Neural cell (in vitro differentiated cells): ENCODE data around the gene PHACTR2. TPM values are rescaled to one million over a fixed set of nuclear protein-coding genes. Genes with fewer than 3 reads are reported as not detected.
"Not testable (repeated sequence)": the region's sequence is repeated elsewhere in the genome, so short reads cannot be mapped to it uniquely, and the experiment has no call there.

Source experiments
- H2AFZ ChIP-seq: fragments of 200-600, 300-800 bp; sonication (generic), shearing (Covaris generic); 2 replicates; pipeline ENCODE4 v1.6.0; 2014; ENCODE audit warnings: low read depth, mild to moderate bottlenecking, antibody characterized with exemption, low read length, moderate library complexity
- H3F3A ChIP-seq: fragments of 200-600 bp; shearing (Covaris generic); 2 replicates; pipeline ENCODE4 v1.6.1; 2016; ENCODE audit warnings: mild to moderate bottlenecking, moderate library complexity, mixed read lengths, antibody characterized with exemption, low read length; ENCODE audit not compliant: insufficient read depth, poor library complexity, severe bottlenecking
- H3K27ac ChIP-seq: fragments of 200-600, 300-800 bp; sonication (generic), shearing (Covaris generic); 2 replicates; pipeline ENCODE4 v1.5.1; 2014; ENCODE audit warnings: mild to moderate bottlenecking, low read length, moderate library complexity
- H3K27me3 ChIP-seq: fragments of 300-800, 200-600 bp; sonication (generic), shearing (Covaris generic); 2 replicates; pipeline ENCODE4 v1.6.0; 2014; ENCODE audit warnings: mild to moderate bottlenecking, low read depth, low read length, moderate library complexity; ENCODE audit not compliant: insufficient read depth
- H3K36me3 ChIP-seq: fragments of 300-800, 200-600 bp; sonication (generic), shearing (Covaris generic); 2 replicates; pipeline ENCODE4 v1.5.1; 2014; ENCODE audit warnings: mild to moderate bottlenecking, antibody characterized with exemption, low read length, moderate library complexity; ENCODE audit not compliant: insufficient read depth
- H3K4me2 ChIP-seq: fragments of 300-800, 200-600 bp; sonication (generic), shearing (Covaris generic); 2 replicates; pipeline ENCODE4 v1.6.0; 2014; ENCODE audit warnings: mild to moderate bottlenecking, low read length
- H3K4me3 ChIP-seq: fragments of 300-800, 200-600 bp; sonication (generic), shearing (Covaris generic); 2 replicates; pipeline ENCODE4 v1.5.1; 2014; ENCODE audit warnings: mild to moderate bottlenecking, low read length, moderate library complexity
- H3K79me2 ChIP-seq: fragments of 200-600 bp; shearing (Covaris generic); replicated peaks from 2 replicates; pipeline ENCODE4 v1.6.0; 2014; ENCODE audit warnings: mild to moderate bottlenecking, low read length, moderate library complexity; ENCODE audit not compliant: insufficient read depth
- H3K9ac ChIP-seq: fragments of 300-800, 200-600 bp; sonication (generic), shearing (Covaris generic); 2 replicates; pipeline ENCODE4 v1.6.1; 2016; ENCODE audit warnings: mild to moderate bottlenecking, low read length, mixed read lengths
- H3K9me2 ChIP-seq: fragments of 200-600 bp; shearing (Covaris generic); 2 replicates; pipeline ENCODE4 v1.6.1; 2016; ENCODE audit warnings: mild to moderate bottlenecking, low read length, mixed read lengths; ENCODE audit not compliant: insufficient read depth
- H3K9me3 ChIP-seq: fragments of 200-600, 300-800 bp; sonication (generic), shearing (Covaris generic); 2 replicates; pipeline ENCODE4 v1.6.1; 2016; ENCODE audit warnings: mild to moderate bottlenecking, mixed run types, low read length, moderate library complexity, mixed read lengths
- H4K20me1 ChIP-seq: fragments of 200-600 bp; shearing (Covaris generic); 2 replicates; pipeline ENCODE4 v1.6.1; 2016; ENCODE audit warnings: mild to moderate bottlenecking, mixed run types; ENCODE audit not compliant: insufficient read depth
- EP300 ChIP-seq: fragments of 450-650 bp; conservative IDR thresholded peaks from 2 replicates; pipeline ENCODE4 v1.6.1; 2014; ENCODE audit warnings: antibody characterized with exemption, mild to moderate bottlenecking, moderate library complexity; ENCODE audit not compliant: poor library complexity, severe bottlenecking
- EZH2 ChIP-seq: fragments of 200-600, 300-800 bp; shearing (Covaris generic), sonication (generic); IDR thresholded peaks from 2 replicates; pipeline ENCODE4 v1.6.1; 2014; ENCODE audit warnings: antibody characterized with exemption, low read length, borderline replicate concordance, mild to moderate bottlenecking; ENCODE audit not compliant: insufficient read depth, poor library complexity, severe bottlenecking
- MXI1 ChIP-seq: fragments of 450-650 bp; conservative IDR thresholded peaks from 2 replicates; pipeline ENCODE4 v1.6.1; 2014; ENCODE audit warnings: antibody characterized with exemption, mild to moderate bottlenecking; ENCODE audit not compliant: poor library complexity, severe bottlenecking
- POLR2AphosphoS5 ChIP-seq: IDR thresholded peaks from 2 replicates; pipeline ENCODE4 v1.6.1; 2012
- RAD21 ChIP-seq: fragments of 450-650 bp; conservative IDR thresholded peaks from 2 replicates; pipeline ENCODE4 v1.6.1; 2014; ENCODE audit warnings: antibody characterized with exemption, mild to moderate bottlenecking, moderate library complexity
- SMC3 ChIP-seq: fragments of 450-650 bp; conservative IDR thresholded peaks from 2 replicates; pipeline ENCODE4 v1.6.1; 2014; ENCODE audit warnings: antibody characterized with exemption, mild to moderate bottlenecking, moderate library complexity; ENCODE audit not compliant: poor library complexity
- TAF1 ChIP-seq: IDR thresholded peaks from 2 replicates; pipeline ENCODE4 v1.6.1; 2012; ENCODE audit warnings: low read depth
- polyA plus RNA-seq: library from polyadenylated mRNA; depleted of rRNA; stranded (reverse); fragments of >200 nt; gene quantifications from 2 replicates; pipeline ENCODE4 v1.2.3, GENCODE V29; 2014
- TF ChIP-seq, protein P1 (sequence below): IDR thresholded peaks from 2 replicates; pipeline ENCODE4 v1.6.1; 2012; ENCODE audit warnings: borderline replicate concordance
- TF ChIP-seq, protein P2 (sequence below): fragments of 450-650 bp; IDR thresholded peaks from 2 replicates; pipeline ENCODE4 v1.5.1; 2014; ENCODE audit warnings: antibody characterized with exemption, mild to moderate bottlenecking, moderate library complexity; ENCODE audit not compliant: poor library complexity, severe bottlenecking

Gene PHACTR2
- polyA plus RNA-seq, 1 donor from 2014 or later, result 2.8 TPM

DNA sequence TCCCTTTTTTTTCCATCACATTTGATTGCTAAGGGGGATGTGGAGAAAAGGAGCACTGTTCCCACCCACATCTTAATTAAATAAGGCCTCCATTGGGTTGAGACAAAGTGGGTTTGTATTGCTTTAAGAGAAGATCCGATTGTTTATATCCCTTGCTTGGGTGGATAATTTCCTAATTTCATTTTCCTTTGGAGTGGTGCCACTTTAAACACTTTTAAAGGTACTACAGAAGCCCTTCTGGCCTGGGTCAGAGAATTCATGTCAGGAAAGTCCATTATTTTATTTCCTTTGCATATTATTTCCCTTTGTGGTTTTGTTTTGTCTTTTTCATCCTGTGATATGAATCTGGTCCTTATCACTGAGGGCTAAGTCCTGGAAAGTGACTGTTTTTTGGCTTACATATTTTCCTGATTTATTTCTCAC lies 56.9 kb downstream of the PHACTR2 start:
- Histone ChIP-seq H2AFZ (no peak overlapping the region), H4K20me1 (no peaks in the 10 kb centered on the region), H3K9me3 (no peaks in the 10 kb centered on the region), H3F3A (no peaks in the 10 kb centered on the region), H3K27ac (no peak overlapping the region), H3K27me3 (no peaks in the 10 kb centered on the region), H3K79me2 (no peaks in the 10 kb centered on the region), H3K36me3 (no peaks in the 10 kb centered on the region), H3K9ac (no peak overlapping the region), H3K9me2 (no peaks in the 10 kb centered on the region), H3K4me3 (no peak overlapping the region), H3K4me2 (no peak overlapping the region)
- no peak for TF ChIP-seq POLR2AphosphoS5
- TF ChIP-seq MXI1, result no peak
- TF ChIP-seq, protein P1, sequence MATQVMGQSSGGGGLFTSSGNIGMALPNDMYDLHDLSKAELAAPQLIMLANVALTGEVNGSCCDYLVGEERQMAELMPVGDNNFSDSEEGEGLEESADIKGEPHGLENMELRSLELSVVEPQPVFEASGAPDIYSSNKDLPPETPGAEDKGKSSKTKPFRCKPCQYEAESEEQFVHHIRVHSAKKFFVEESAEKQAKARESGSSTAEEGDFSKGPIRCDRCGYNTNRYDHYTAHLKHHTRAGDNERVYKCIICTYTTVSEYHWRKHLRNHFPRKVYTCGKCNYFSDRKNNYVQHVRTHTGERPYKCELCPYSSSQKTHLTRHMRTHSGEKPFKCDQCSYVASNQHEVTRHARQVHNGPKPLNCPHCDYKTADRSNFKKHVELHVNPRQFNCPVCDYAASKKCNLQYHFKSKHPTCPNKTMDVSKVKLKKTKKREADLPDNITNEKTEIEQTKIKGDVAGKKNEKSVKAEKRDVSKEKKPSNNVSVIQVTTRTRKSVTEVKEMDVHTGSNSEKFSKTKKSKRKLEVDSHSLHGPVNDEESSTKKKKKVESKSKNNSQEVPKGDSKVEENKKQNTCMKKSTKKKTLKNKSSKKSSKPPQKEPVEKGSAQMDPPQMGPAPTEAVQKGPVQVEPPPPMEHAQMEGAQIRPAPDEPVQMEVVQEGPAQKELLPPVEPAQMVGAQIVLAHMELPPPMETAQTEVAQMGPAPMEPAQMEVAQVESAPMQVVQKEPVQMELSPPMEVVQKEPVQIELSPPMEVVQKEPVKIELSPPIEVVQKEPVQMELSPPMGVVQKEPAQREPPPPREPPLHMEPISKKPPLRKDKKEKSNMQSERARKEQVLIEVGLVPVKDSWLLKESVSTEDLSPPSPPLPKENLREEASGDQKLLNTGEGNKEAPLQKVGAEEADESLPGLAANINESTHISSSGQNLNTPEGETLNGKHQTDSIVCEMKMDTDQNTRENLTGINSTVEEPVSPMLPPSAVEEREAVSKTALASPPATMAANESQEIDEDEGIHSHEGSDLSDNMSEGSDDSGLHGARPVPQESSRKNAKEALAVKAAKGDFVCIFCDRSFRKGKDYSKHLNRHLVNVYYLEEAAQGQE, result no peak
- no peak for TF ChIP-seq TAF1
- TF ChIP-seq EZH2, result no peak
- TF ChIP-seq, protein P2, sequence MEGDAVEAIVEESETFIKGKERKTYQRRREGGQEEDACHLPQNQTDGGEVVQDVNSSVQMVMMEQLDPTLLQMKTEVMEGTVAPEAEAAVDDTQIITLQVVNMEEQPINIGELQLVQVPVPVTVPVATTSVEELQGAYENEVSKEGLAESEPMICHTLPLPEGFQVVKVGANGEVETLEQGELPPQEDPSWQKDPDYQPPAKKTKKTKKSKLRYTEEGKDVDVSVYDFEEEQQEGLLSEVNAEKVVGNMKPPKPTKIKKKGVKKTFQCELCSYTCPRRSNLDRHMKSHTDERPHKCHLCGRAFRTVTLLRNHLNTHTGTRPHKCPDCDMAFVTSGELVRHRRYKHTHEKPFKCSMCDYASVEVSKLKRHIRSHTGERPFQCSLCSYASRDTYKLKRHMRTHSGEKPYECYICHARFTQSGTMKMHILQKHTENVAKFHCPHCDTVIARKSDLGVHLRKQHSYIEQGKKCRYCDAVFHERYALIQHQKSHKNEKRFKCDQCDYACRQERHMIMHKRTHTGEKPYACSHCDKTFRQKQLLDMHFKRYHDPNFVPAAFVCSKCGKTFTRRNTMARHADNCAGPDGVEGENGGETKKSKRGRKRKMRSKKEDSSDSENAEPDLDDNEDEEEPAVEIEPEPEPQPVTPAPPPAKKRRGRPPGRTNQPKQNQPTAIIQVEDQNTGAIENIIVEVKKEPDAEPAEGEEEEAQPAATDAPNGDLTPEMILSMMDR, result no peak
- TF ChIP-seq RAD21, result no peak
- no peak for TF ChIP-seq EP300
- no peak for TF ChIP-seq SMC3

GRCh38 chr6:143738072-143738690 lies 60.4 kb downstream of the PHACTR2 start:
- not testable (repeated sequence) for H3K27ac ChIP-seq, H4K20me1 ChIP-seq, H3F3A ChIP-seq, H3K9ac ChIP-seq, H3K4me2 ChIP-seq, H3K9me2 ChIP-seq, H3K27me3 ChIP-seq, H3K4me3 ChIP-seq, H3K36me3 ChIP-seq, H2AFZ ChIP-seq, H3K9me3 ChIP-seq, H3K79me2 ChIP-seq

- Histone ChIP-seq H3K9me3 (no peaks in the 10 kb centered on the region), H3K9me2 (no peaks in the 10 kb centered on the region), H3K36me3 (no peaks in the 10 kb centered on the region), H3K4me3 (no peak overlapping the region), H3K79me2 (no peaks in the 10 kb centered on the region), H3K4me2 (no peak overlapping the region), H3K27me3 (no peaks in the 10 kb centered on the region), H3K27ac (no peak overlapping the region), H4K20me1 (no peaks in the 10 kb centered on the region), H2AFZ (no peak overlapping the region), H3F3A (no peaks in the 10 kb centered on the region), H3K9ac (no peak overlapping the region)
- no peak for TF ChIP-seq EP300
- TF ChIP-seq SMC3, result no peak
- no peak for TF ChIP-seq EZH2
- TF ChIP-seq RAD21, result no peak
- TF ChIP-seq, protein P1, result no peak
- TF ChIP-seq, protein P2, result no peak
- no peak for TF ChIP-seq TAF1
- no peak for TF ChIP-seq POLR2AphosphoS5
- TF ChIP-seq MXI1, result no peak
These were observed 61.6 kb downstream of the PHACTR2 start for GRCh38 chr6:143739341-143739851.
